Cardiac septum (tissue), 1 donor: ENCODE data around the gene CCDC69. TPM values are rescaled to one million over a fixed set of nuclear protein-coding genes. Genes with fewer than 3 reads are reported as not detected.
"Not testable (repeated sequence)": the region's sequence is repeated elsewhere in the genome, so short reads cannot be mapped to it uniquely, and the experiment has no call there.

ENCODE experiments used
- DNase-seq: peaks from one replicate; pipeline ENCODE4 v3.0.0-alpha.2; 2020; ENCODE audit warnings: low spot score
- intact Hi-C: fragments of 100-400 bp; cut with DNase I; formaldehyde crosslinking; loops from one replicate; pipeline ENCODE4 v1.14.0; 2022
- long read RNA-seq: library from polyadenylated mRNA; unstranded; transcript quantifications from one replicate; pipeline ENCODE4 v2.0.0, GENCODE V29; 2021
- total RNA-seq: library from RNA; stranded (reverse); fragmentation: NEBNext Ultra II Directional; extraction: Animal tissue kit (Norgen Biotek cat#: 25700); gene quantifications from one replicate; pipeline ENCODE4 v1.2.1, GENCODE V29; 2021
- donor health status: DM: no; HTN: no; CAD: no.

CCDC69 gene, protein sequence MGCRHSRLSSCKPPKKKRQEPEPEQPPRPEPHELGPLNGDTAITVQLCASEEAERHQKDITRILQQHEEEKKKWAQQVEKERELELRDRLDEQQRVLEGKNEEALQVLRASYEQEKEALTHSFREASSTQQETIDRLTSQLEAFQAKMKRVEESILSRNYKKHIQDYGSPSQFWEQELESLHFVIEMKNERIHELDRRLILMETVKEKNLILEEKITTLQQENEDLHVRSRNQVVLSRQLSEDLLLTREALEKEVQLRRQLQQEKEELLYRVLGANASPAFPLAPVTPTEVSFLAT
- total RNA-seq: 116 TPM
- long read RNA-seq, transcript CCDC69-201 (9 exons, 3,451 nt): major isoform, 114 of 195 reads
- long read RNA-seq, partial matches to known transcripts: 9 of 195 reads
- long read RNA-seq, other reads (novel, unspliced or antisense): 71 of 195 reads

DNA sequence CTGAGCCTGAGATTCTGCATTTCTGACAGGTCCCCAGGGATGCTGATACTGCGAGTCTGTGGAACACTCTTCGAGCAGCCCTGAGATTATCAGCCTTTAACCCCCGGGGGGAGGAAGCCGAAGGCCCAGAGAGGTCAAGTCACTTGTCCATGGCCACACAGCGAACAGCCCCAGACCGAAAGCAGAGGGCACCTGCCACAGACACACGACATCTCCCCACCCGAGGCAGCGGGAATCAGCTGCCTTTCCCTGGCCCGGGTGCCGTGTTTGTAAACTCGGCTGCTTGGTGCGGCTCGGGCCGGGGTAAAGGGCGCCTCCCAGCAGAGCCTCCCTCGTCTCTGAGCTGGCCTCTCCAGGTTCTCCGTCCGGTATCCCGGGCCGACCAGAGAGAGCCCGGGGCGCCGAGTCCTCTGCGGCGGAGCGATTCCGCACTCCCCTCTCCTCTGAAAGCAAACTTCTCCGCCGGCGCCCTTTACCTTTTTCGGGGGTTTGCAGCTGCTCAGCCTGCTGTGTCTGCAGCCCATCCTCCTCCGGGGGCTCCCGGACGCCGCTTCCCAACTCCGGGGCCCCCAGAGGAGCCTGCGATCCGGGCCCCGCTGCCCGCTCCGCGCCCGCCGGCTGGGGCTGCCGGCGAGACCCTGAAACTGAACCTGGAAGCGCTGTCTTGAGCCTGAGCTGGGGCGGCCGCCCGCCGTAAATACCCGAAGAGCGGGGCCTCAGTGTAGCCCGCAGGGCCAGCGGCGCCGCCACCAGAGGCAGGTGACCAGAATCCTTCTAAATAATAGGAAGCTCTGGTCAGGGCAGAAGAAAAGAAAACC is at the start of gene CCDC69:
Gene CCDC69 (minus strand): TSS at position 646 of the 818 bp plus-strand sequence. CDS start 122 bp downstream, at position 524.
- peak; percentile 90 for DNase-seq
- intact Hi-C loops: loop anchor here (1.0 kb wide), 1 partner anchor 11 kb away; no protein-coding TSS in a partner anchor

- intact Hi-C loops: no loop called here
- DNase-seq: no peak
Observed at GRCh38 chr5:151271336-151271735, 47.4 kb upstream of the CCDC69 start.

DNA sequence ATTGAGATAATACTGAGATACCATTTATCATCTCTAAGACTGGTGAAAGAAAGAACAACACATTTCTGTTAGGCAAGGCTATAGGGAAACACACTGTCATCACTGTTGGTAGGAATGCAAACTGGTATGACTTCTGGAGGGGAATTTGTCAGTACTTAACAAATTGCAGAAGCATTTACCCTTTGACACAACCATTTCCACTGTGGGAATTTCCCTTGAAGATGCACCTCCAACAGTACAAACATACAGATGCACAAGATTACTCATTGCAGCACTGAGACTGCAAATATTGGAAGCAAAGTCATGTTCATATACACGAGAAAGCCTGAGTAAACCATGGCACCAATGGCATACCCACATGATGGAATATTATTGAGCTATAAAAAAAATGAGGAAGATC is 46.7 kb upstream of the CCDC69 start:
- intact Hi-C loops: no loop called here
- no peak for DNase-seq

DNA sequence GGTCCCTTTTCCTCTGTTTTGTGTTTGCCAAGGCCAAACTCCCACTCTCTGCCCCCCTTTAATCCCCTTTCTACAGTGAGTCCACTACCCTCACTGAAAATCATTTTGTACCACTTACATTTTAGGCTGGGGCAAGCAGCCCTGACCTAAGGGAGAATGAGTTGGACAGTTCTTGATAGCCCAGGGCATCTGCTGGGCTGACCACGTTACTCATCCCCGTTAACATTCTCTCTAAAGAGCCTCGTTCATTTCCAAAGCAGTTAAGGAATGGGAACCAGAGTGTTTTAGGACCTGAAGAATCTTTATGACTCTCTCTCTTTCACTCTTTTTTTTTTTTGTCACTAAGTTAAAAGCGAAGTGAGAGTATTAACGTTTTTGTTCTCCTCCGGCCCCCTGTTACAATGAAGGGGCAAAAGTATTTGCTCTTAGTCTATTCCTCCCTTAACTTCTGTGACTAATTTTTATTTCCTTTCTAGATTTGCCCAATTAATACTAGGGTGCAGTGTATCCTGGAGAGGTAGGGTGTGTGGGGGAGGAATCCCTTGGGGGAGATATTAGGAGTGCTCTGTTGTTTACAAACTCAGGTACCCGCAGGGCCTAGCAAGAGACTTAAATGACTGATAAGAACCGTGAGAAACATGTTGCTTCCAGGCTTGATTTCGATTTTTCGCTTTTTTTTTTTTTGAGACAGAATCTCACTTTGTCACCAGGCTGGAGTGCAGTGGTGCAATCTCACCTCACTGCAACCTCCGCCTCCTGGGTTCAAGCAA is 43.8 kb upstream of the CCDC69 start:
- intact Hi-C loops: no loop called here

DNA sequence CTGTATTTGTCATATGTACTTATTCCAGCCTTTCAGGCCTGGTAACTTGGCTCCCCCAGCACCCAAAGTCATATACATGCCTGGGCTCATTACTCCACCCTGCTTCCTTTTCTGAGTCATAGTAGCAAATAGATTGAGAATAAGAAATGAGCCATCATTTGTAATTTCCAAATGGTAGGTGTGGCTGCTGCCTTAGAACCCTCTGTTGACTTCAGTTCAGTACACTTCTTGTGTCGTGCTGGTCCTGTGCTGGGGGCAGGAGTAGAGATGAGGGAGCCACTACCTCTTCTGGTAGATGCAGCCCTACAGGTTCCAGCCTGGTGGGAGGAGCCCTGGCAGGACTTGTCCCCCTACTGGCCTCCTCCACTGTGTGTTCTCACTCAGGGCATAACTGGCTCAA is 40.2 kb upstream of the CCDC69 start:
- intact Hi-C loops: no loop called here
- DNase-seq: no peak

More for the DNA sequence above, 43.8 kb upstream of the CCDC69 start:
- DNase-seq: no peak

DNA sequence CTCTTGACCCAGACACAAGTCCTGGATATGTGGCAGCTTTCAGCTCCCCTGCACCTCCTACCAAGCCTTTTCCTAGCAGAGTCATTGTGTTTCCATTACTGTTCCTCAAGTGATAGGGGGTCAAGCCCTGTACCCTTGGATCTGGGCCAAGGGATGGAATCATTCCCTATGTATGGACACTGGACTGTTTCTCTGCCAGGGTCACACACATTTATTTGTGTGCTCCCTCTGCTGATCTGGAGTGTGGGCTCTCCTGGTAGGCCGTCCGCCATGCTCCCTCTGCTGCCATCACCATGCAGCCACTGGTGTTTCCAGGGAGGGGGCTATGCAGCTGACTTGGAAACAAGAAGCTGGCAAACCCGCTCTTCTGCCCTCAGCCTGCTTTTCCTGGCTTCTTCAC is 38.6 kb upstream of the CCDC69 start:
- intact Hi-C loops: no loop called here
- no peak for DNase-seq

DNA sequence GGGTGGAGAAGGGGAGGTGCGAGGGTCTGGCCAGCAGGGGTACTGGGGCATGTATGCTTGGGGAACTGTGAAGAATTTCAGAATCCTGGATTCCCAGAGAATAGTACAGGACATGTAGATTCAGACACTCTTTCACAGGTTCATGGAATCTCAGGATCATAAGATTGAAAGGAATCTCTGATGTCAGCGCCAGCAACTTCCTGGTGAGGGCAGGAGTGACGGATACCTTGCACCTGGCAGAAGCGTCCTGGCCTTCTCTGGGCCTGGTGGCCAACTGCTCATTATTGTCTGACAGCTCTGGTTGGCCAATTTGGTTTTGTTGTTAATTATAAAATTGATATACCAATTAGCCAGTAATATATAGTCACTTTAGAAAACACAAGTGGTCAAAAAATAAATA is 36.0 kb upstream of the CCDC69 start:
- intact Hi-C loops: no loop called here

GRCh38 chr5:151258816-151259215 is 34.9 kb upstream of the CCDC69 start:
- DNase-seq: no peak
- intact Hi-C loops: no loop called here

More for the DNA sequence above, 36.0 kb upstream of the CCDC69 start:
- no peak for DNase-seq

DNA sequence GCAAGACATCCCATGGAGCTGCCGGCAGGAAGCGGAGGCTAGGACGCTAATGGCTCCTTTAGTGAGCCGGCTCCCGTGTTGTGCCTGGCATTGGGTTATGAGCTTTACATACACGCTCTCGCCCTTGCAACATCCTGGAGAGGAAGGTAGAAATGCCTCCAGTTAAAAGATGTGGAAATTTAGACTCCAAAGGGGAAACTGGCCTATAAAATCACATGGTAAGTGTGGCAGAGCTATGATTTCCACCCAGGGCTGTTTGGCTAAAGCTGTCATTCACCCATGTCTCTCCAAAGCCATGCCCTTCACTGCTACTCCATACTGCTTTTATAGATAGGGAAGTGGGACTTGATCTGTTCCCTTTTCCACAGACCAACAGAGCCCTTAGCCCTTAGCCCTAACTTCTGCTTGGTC is 34.3 kb upstream of the CCDC69 start:
- intact Hi-C loops: no loop called here
- DNase-seq: no peak

- DNase-seq: no peak
- intact Hi-C loops: no loop called here
Observed at GRCh38 chr5:151257731-151258181, 33.9 kb upstream of the CCDC69 start.

DNA sequence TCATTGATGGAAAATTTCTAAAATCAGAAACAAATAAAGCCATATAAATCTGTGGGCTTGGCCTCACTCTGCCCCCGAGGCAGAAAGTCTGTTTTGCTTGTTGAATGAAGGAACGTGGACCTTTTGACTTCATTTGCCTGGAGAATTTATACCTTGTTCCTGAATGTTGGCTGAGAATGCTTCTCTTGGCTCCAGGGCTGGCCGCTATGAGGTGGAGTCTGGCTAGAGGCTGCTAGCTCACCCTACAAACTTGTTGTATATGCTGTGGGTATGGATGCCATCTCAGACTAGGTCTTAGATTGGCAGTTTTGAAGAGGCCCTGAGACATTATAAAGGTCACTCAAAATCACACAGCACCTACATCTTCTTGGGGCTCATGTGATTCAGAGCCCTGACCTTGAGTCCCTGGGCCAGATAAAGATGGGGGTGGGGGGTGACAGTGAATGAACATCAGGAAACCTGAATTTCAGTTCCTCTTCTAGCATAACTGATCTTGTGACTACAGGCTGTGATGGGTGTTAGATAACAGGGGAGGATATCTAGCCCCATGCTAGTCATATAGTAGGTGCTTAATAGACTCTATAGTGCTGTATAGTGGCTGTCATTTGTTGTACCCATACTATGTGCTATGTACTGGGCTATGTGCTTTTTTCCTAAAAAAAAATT is 31.9 kb upstream of the CCDC69 start:
- intact Hi-C loops: no loop called here
- DNase-seq: no peak

DNA sequence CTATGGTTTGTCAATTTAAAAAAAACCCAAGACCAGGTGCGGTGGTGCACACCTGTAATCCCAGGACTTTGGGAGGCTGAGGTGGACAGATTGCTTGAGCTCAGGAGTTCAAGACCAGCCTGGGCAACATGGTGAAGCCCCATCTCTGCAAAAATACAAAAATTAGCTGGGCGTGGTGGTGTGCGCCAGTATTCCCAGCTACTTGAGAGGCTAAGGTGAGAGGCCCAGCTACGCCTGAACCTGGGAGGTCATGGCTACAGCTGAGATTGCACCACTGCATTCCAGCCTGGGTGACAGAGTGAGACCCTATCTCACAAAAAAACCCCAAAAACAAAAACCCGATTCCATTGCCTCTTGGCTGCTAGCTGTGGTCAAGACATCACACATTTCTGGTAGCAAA is 31.1 kb upstream of the CCDC69 start:
- DNase-seq, intact Hi-C loops: not testable (repeated sequence)

GRCh38 chr5:151254556-151254955 is 30.7 kb upstream of the CCDC69 start:
- intact Hi-C loops: no loop called here
- DNase-seq: no peak

- DNase-seq: no peak
- intact Hi-C loops: no loop called here
Observed at GRCh38 chr5:151253605-151253950, 29.7 kb upstream of the CCDC69 start.

DNA sequence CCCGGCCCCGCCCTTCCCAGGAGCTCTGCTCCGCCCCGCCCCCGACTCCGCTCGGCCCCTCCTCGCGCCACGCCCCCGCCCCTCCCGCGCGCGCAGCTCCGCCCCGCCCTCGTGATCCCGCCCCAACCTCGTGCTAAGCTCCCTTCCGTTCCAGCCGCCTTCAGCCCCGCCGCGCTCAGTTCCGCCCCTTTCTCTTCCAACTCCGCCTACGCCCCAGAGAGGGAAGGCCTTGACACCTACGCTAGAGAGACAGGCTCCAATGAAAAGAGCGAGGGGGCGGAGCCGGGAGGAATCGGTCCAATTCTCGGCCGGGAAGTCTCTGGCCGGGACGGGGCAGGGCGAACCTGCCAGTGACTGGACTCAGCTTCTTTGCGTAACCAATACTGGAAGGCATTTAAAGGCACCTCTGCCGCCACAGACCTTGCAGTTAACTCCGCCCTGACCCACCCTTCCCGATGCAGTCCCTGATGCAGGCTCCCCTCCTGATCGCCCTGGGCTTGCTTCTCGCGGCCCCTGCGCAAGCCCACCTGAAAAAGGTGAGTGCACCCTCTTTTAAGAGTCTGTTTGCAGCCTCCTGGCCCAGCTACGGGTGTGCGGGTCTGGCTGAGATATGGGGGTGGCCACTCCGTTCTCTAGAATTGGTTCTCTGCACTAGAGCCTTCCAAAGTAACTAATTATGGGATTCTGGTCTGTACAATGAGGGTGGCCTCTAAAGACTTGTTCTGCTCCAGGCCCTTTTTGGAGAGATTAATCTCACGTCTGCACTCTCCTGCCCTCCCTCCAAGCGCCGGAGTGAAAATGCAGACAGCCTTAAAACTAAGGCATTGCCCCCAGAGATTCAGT is 29.1 kb upstream of the CCDC69 start, which contains the start of gene GM2A:
Gene GM2A (plus strand): TSS at position 424 of the 843 bp plus-strand sequence. CDS start 32 bp downstream, at position 456.
- peak; percentile 100 for DNase-seq
- intact Hi-C loops: no loop called here

DNA sequence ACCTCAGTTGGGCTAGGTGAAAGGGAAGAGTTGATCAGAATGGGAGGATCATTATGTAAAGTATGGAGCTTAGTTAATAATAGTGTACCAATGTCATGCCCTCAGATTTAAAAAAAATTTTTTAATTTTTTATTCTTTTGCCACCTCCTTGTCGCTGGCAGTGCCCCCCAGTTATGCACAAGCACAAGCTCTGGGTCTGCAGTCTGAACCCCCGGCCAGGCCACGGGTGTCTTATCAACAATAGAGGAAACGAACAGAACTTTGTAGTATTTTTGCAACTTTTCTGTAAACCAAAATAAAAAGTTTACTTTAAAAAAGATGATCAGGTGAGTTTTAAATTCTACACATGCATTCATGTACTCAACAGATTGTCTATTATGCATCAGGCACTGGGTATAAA is 27.7 kb upstream of the CCDC69 start:
- no peak for DNase-seq
- intact Hi-C loops: no loop called here

DNA sequence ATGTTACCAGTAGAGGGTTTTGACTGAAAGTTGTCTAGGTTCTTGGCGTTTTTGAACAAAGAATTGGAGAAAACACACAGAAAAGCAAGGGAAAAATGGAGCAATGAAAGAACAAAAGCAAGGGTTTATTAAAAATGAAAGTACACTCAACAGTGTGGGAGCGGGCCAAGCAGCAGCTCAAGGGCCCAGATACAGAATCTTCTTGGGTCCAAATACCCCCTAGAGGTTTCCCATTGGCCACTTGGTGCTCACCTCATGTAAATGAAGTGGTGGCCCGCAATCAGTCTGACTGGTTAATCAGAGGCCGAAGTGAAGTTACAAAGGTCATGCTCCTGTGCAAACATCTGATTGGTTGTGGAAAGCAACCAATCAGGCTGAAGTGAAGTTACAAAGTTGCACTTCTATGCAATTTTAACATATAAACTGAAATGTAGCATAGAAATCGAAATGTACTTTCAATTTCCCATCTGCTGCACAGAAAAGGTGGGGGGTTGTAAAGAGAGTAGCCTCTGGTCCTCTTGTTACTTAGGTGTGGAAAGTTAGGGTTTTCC is 27.2 kb upstream of the CCDC69 start:
- no peak for DNase-seq
- intact Hi-C loops: no loop called here

DNA sequence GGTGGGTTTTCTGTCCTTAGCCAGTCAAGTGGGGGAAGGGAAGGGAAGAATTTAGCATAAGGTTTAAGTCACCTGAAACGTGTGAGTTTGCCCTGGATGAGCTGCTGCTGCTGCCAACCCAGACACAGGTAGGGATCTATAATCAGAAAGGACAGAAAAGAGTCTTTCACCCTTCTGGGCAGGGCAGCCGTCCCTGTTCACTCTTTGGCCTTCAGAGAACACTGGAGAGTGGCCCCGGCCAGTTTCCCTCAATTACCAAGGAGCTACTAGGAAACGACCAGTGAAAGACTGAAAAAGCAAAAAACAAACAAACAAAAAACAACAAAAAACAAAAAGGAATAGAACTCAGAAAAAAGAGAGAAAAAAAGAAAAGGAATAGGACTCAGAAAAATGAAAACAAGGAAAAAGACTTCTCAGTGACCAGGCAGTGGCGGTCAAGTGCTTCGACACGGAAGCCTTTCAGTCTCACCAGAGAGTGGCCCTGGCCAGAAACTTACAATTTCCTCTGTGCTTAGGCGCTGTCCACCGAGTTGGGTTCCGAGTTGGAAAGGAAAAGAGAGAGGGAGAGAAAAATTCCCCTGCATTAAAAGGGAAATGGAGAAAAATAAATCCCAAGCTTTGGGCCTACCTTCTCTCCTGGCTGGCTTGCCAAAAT is 26.6 kb upstream of the CCDC69 start:
- intact Hi-C loops: no loop called here
- DNase-seq: no peak
